Measurements from ENCODE around the gene KMT5C.
"Not testable (repeated sequence)": the region's sequence is repeated elsewhere in the genome, so short reads cannot be mapped to it uniquely, and the experiment has no call there.

- TF ChIP-seq EZH2phosphoT487 (IDR thresholded peaks at IDR 0.05; ENCODE audit: borderline replicate concordance, low read depth, low read length): not testable (repeated sequence)
- TF ChIP-seq, protein P1, sequence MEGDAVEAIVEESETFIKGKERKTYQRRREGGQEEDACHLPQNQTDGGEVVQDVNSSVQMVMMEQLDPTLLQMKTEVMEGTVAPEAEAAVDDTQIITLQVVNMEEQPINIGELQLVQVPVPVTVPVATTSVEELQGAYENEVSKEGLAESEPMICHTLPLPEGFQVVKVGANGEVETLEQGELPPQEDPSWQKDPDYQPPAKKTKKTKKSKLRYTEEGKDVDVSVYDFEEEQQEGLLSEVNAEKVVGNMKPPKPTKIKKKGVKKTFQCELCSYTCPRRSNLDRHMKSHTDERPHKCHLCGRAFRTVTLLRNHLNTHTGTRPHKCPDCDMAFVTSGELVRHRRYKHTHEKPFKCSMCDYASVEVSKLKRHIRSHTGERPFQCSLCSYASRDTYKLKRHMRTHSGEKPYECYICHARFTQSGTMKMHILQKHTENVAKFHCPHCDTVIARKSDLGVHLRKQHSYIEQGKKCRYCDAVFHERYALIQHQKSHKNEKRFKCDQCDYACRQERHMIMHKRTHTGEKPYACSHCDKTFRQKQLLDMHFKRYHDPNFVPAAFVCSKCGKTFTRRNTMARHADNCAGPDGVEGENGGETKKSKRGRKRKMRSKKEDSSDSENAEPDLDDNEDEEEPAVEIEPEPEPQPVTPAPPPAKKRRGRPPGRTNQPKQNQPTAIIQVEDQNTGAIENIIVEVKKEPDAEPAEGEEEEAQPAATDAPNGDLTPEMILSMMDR (conservative IDR thresholded peaks at IDR 0.05; ENCODE audit: low read length): not testable (repeated sequence)
Observed at GRCh38 chr19:55328774-55329318, 10.8 kb upstream of the KMT5C start.

Measured in OCI-LY7 (cell line).